ENCODE results near the gene MDGA2. TPM values are rescaled to one million over a fixed set of nuclear protein-coding genes. Genes with fewer than 3 reads are reported as not detected.

Gene MDGA2
- total and polyA plus RNA-seq, 2 of the 4 experiments (the other 2 are of a cell fraction) = 0.02 TPM; not detected in 1

- H3K4me3 ChIP-seq (ENCODE audit: insufficient read depth, low read depth, low read length) = no peak overlapping the region
- no peaks in the 10 kb centered on the region for H3K36me3 ChIP-seq (ENCODE audit: control insufficient read depth, insufficient read depth, low read length)
- no peaks in the 10 kb centered on the region for H4K20me1 ChIP-seq (ENCODE audit: insufficient read depth, low read length)
- H3K14ac ChIP-seq (replicated peaks; ENCODE audit: low read depth, low read length) = no peak overlapping the region
- no peak for DNase-seq
- no TSS peak for BruUV-seq (replicated peaks)
- no peaks in the 10 kb centered on the region for H3K9me1 ChIP-seq (ENCODE audit: insufficient read depth, low read length)
- intact Hi-C loops (cut with micrococcal nuclease) (no loop called here), dilution Hi-C loops (cut with HindIII; ENCODE audit: low sequenced_read_pairs, unreplicated experiment) (no loop called here), in situ Hi-C loops (cut with MboI; ENCODE audit: low sequenced_read_pairs) (no loop called here)
- H2BK120ac ChIP-seq (ENCODE audit: low read depth, low read length) = no peak overlapping the region
- no peak overlapping the region for H3K4me2 ChIP-seq (ENCODE audit: low read depth, low read length)
- H3K4me1 ChIP-seq (ENCODE audit: control insufficient read depth, insufficient read depth, low read length) = no peaks in the 10 kb centered on the region
- ATAC-seq (ENCODE audit: low read depth) = no peak
- no peak overlapping the region for H4K8ac ChIP-seq (ENCODE audit: low read depth in 2 of 2, low read length in 2 of 2)
- no peak overlapping the region for H4K91ac ChIP-seq (ENCODE audit: insufficient read depth, low read depth, low read length)
- ChIA-PET CTCF (no interaction called here), POLR2A (ENCODE audit: unreplicated experiment) (no interaction called here)
- no peak overlapping the region for H3K4ac ChIP-seq (ENCODE audit: low read depth, low read length)
- H3K79me1 ChIP-seq (ENCODE audit: low read depth in 1 of 2, low read length in 2 of 2) = no peaks in the 10 kb centered on the region
- H2BK20ac ChIP-seq (ENCODE audit: low read depth, low read length) = no peak overlapping the region
- H2BK5ac ChIP-seq (ENCODE audit: low read depth, low read length, poor library complexity, severe bottlenecking) = no peak overlapping the region
- no peak overlapping the region for H3K9ac ChIP-seq (ENCODE audit: low read depth, low read length)
- H3K23ac ChIP-seq (ENCODE audit: low read depth, low read length) = no peak overlapping the region
- H2AK9ac ChIP-seq (replicated peaks; ENCODE audit: low read depth, low read length, poor library complexity) = no peak overlapping the region
- peak overlapping the region; percentile 21 for H2AFZ ChIP-seq (replicated peaks; ENCODE audit: low read length, poor library complexity)
- no peak overlapping the region for H3K18ac ChIP-seq (ENCODE audit: low read depth, low read length)
- no peak overlapping the region for H2AK5ac ChIP-seq (ENCODE audit: low read depth, low read length)
- TF ChIP-seq CHD1 (IDR thresholded peaks at IDR 0.05; ENCODE audit: low read depth, low read length) = no peak
- no peak for TF ChIP-seq MXI1 (IDR thresholded peaks at IDR 0.05; ENCODE audit: borderline replicate concordance, low read depth, low read length)
- no peak for TF ChIP-seq CTCF (conservative IDR thresholded peaks at IDR 0.05; ENCODE audit: low read depth, low read length)
- TF ChIP-seq BHLHE40 (IDR thresholded peaks at IDR 0.05; ENCODE audit: low read depth, low read length) = no peak
- no peak for TF ChIP-seq USF2 (IDR thresholded peaks at IDR 0.05; ENCODE audit: low read depth, low read length)
- TF ChIP-seq RCOR1 (IDR thresholded peaks at IDR 0.05; ENCODE audit: insufficient replicate concordance, low read length) = no peak
- no peak for TF ChIP-seq CEBPB (IDR thresholded peaks at IDR 0.05; ENCODE audit: low read depth, low read length)
- no peak for TF ChIP-seq RAD21 (IDR thresholded peaks at IDR 0.05; ENCODE audit: low read length)
- no peak for TF ChIP-seq MAFK (IDR thresholded peaks at IDR 0.05; ENCODE audit: low read depth, low read length)
- TF ChIP-seq RFX5 (IDR thresholded peaks at IDR 0.05; ENCODE audit: low read depth, low read length) = no peak
- no peak overlapping the region for H2BK15ac ChIP-seq (ENCODE audit: low read depth, low read length)
- peaks cover 11% of the 10 kb centered on the region; the same call in 1 of the 2 replicates for H3K27me3 ChIP-seq (ENCODE audit: control insufficient read depth, insufficient read depth, low read length)
- no peak overlapping the region for H4K5ac ChIP-seq (ENCODE audit: low read depth, low read length)
- no peak overlapping the region for H3K27ac ChIP-seq (ENCODE audit: insufficient read depth, low read length)
- WGBS, 2 experiments (ENCODE audit: extremely low coverage in 2 of 2, insufficient read length in 1 of 2) = 2% methylated on average over 18 of the region's 36 CpGs; no CpG with 5 or more reads in 1 of the 2 experiments
- no peaks in the 10 kb centered on the region for H3K9me3 ChIP-seq (ENCODE audit: control insufficient read depth, insufficient read depth, low read length)
- H3K56ac ChIP-seq (ENCODE audit: extremely low read depth, insufficient read depth, low read length) = no peak overlapping the region
Observed at GRCh38 chr14:47674148-47674542, 1.3 kb downstream of the MDGA2 start.

All from IMR-90 (cell line).